Dedifferentiated amniotic fluid mesenchymal stem cell (primary cell): ENCODE data around the gene PPIP5K2.
"Not testable (repeated sequence)": the region's sequence is repeated elsewhere in the genome, so short reads cannot be mapped to it uniquely, and the experiment has no call there.

ENCODE experiments used
- DNase-seq: peaks from one replicate; pipeline ENCODE4 v3.0.0-alpha.2; 2016; ENCODE audit errors: extremely low spot score

The PPIP5K2 gene

GRCh38 chr5:103207653-103208052, 87.6 kb downstream of the PPIP5K2 start:
- peak; percentile 17 for DNase-seq

- DNase-seq, result no peak
Observed at GRCh38 chr5:103208460-103208859, 88.4 kb downstream of the PPIP5K2 start.

- no peak for DNase-seq
Observed at GRCh38 chr5:103209065-103209464, 89.0 kb downstream of the PPIP5K2 start.

- no peak for DNase-seq
Observed at GRCh38 chr5:103210952-103211351, 90.9 kb downstream of the PPIP5K2 start.

- DNase-seq, result no peak
Observed at GRCh38 chr5:103211576-103212561, 91.8 kb downstream of the PPIP5K2 start.

- DNase-seq, result no peak
Observed at GRCh38 chr5:103216137-103216536, 96.0 kb downstream of the PPIP5K2 start.

- no peak for DNase-seq
Observed at GRCh38 chr5:103216697-103217096, 96.6 kb downstream of the PPIP5K2 start.

- peak; percentile 21 for DNase-seq
Observed at GRCh38 chr5:103217101-103217500, 97.0 kb downstream of the PPIP5K2 start.

GRCh38 chr5:103218164-103218563, 98.1 kb downstream of the PPIP5K2 start:
- peak; percentile 63 for DNase-seq

GRCh38 chr5:103219074-103219473, 99.0 kb downstream of the PPIP5K2 start:
- DNase-seq, result not testable (repeated sequence)

- DNase-seq, result no peak
Observed at GRCh38 chr5:103223031-103223955, 103.2 kb downstream of the PPIP5K2 start.

- DNase-seq, result peak; percentile 84
Observed at GRCh38 chr5:103224118-103224893, 104.2 kb downstream of the PPIP5K2 start.

- no peak for DNase-seq
Observed at GRCh38 chr5:103224894-103225246, 104.8 kb downstream of the PPIP5K2 start.

GRCh38 chr5:103228061-103228460, 108.0 kb downstream of the PPIP5K2 start:
- DNase-seq, result peak; percentile 36

GRCh38 chr5:103228588-103228987, 108.5 kb downstream of the PPIP5K2 start:
- no peak for DNase-seq

GRCh38 chr5:103232393-103232999, 112.4 kb downstream of the PPIP5K2 start:
- no peak for DNase-seq

- DNase-seq, result no peak
Observed at GRCh38 chr5:103234239-103234975, 114.3 kb downstream of the PPIP5K2 start.

GRCh38 chr5:103235891-103236290, 115.8 kb downstream of the PPIP5K2 start:
- no peak for DNase-seq

GRCh38 chr5:103237778-103238177, 117.7 kb downstream of the PPIP5K2 start:
- DNase-seq, result no peak

- no peak for DNase-seq
Observed at GRCh38 chr5:103243665-103244064, 123.6 kb downstream of the PPIP5K2 start.
